ENCODE data around the gene APMAP. TPM values are rescaled to one million over a fixed set of nuclear protein-coding genes. Genes with fewer than 3 reads are reported as not detected.

Gene APMAP
- total RNA-seq, 3 donors from 2014 or later, result 46.3 to 51.5 (median 47.3) TPM

- Histone ChIP-seq H3K9me3 (peaks cover 5% of the 10 kb centered on the region), H3K36me3 (ENCODE audit: low read depth) (no peaks in the 10 kb centered on the region), H3K4me3 (no peak overlapping the region), H3K4me1 (ENCODE audit: low read depth) (no peaks in the 10 kb centered on the region)
- ATAC-seq (no peak), DNase-seq (no peak)
- intact Hi-C loops (cut with DNase I, micrococcal nuclease), result no loop called here
- TF ChIP-seq, protein P1, sequence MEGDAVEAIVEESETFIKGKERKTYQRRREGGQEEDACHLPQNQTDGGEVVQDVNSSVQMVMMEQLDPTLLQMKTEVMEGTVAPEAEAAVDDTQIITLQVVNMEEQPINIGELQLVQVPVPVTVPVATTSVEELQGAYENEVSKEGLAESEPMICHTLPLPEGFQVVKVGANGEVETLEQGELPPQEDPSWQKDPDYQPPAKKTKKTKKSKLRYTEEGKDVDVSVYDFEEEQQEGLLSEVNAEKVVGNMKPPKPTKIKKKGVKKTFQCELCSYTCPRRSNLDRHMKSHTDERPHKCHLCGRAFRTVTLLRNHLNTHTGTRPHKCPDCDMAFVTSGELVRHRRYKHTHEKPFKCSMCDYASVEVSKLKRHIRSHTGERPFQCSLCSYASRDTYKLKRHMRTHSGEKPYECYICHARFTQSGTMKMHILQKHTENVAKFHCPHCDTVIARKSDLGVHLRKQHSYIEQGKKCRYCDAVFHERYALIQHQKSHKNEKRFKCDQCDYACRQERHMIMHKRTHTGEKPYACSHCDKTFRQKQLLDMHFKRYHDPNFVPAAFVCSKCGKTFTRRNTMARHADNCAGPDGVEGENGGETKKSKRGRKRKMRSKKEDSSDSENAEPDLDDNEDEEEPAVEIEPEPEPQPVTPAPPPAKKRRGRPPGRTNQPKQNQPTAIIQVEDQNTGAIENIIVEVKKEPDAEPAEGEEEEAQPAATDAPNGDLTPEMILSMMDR (IDR thresholded peaks at IDR 0.05), result no peak
Measured at GRCh38 chr20:24942679-24943078, 49.9 kb downstream of the APMAP start.

- Histone ChIP-seq H3K9me3 (no peaks in the 10 kb centered on the region), H3K36me3 (ENCODE audit: low read depth) (no peaks in the 10 kb centered on the region), H3K4me1 (ENCODE audit: low read depth) (no peaks in the 10 kb centered on the region), H3K4me3 (no peak overlapping the region)
- ATAC-seq (no peak), DNase-seq (no peak)
- TF ChIP-seq, protein P1 (IDR thresholded peaks at IDR 0.05), result no peak
- intact Hi-C loops (cut with DNase I, micrococcal nuclease), result no loop called here
Measured at GRCh38 chr20:24939036-24939435, 53.5 kb downstream of the APMAP start.

DNA sequence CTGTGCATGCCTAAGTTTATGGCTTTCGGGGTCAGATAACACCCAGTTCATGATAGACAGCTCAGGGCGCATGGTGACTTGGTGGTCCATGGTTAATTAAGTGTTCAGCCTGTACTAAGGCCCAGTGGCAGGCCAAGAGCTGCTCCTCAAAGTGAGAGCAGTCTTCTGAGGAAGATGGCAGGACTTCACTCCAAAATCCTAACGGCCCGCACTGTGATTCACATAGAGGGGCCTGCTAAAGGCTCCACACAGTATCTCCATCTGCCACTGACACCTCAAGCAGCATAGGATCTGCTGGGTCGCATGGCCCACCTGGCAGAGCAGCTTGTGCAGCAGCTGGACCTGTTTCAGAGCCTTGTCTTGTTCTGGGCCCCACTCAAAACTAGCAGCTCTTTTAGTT, 54.1 kb downstream of the APMAP start:
- Histone ChIP-seq H3K9me3 (no peaks in the 10 kb centered on the region), H3K4me3 (no peak overlapping the region), H3K4me1 (ENCODE audit: low read depth) (no peaks in the 10 kb centered on the region), H3K36me3 (ENCODE audit: low read depth) (no peaks in the 10 kb centered on the region)
- no peak for ATAC-seq
- DNase-seq, result no peak
- intact Hi-C loops (cut with DNase I, micrococcal nuclease), result no loop called here
- TF ChIP-seq, protein P1 (IDR thresholded peaks at IDR 0.05), result no peak

GRCh38 chr20:24937579-24937978, 55.0 kb downstream of the APMAP start:
- Histone ChIP-seq H3K9me3 (no peaks in the 10 kb centered on the region), H3K4me3 (no peak overlapping the region), H3K36me3 (ENCODE audit: low read depth) (no peaks in the 10 kb centered on the region), H3K4me1 (ENCODE audit: low read depth) (no peaks in the 10 kb centered on the region)
- no peak for ATAC-seq
- intact Hi-C loops (cut with DNase I, micrococcal nuclease), result no loop called here
- TF ChIP-seq, protein P1 (IDR thresholded peaks at IDR 0.05), result no peak
- no peak for DNase-seq

- DNase-seq, result no peak
Measured at GRCh38 chr20:24936526-24937407, 55.8 kb downstream of the APMAP start.

More at GRCh38 chr20:24936526-24937407, 55.8 kb downstream of the APMAP start:
- Histone ChIP-seq H3K36me3 (ENCODE audit: low read depth) (no peaks in the 10 kb centered on the region), H3K4me3 (no peak overlapping the region), H3K9me3 (no peaks in the 10 kb centered on the region), H3K4me1 (ENCODE audit: low read depth) (no peaks in the 10 kb centered on the region)
- TF ChIP-seq, protein P1 (IDR thresholded peaks at IDR 0.05), result no peak
- no peak for ATAC-seq
- intact Hi-C loops (cut with DNase I, micrococcal nuclease), result no loop called here

All from mucosa of descending colon (tissue), 3 donors.